SU-DHL-6 (cell line): ENCODE results near the gene ATP6V1B1.

Source experiments
- H2AFZ ChIP-seq: fragments of 200-600 bp; sonication (generic); 2 replicates; pipeline ENCODE4 v1.6.1; 2014; ENCODE audit warnings: low read depth, mild to moderate bottlenecking, moderate library complexity, mixed read lengths, antibody characterized with exemption, low read length; ENCODE audit not compliant: severe bottlenecking
- H3F3A ChIP-seq: fragments of 200-600 bp; shearing (Covaris generic); 2 replicates; pipeline ENCODE4 v1.6.0; 2016; ENCODE audit warnings: antibody characterized with exemption, mild to moderate bottlenecking; ENCODE audit not compliant: insufficient read depth
- H3K27ac ChIP-seq: fragments of 200-600 bp; sonication (generic); 2 replicates; pipeline ENCODE4 v1.5.1; 2016; ENCODE audit warnings: low read depth, mild to moderate bottlenecking, low read length, moderate library complexity, mixed read lengths
- H3K27me3 ChIP-seq: fragments of 200-600 bp; sonication (generic), shearing (Covaris generic); 2 replicates; pipeline ENCODE4 v1.6.0; 2014; ENCODE audit warnings: mild to moderate bottlenecking, low read length
- H3K36me3 ChIP-seq: fragments of 200-600 bp; sonication (generic); 2 replicates; pipeline ENCODE4 v1.6.1; 2014; ENCODE audit warnings: mild to moderate bottlenecking, low read length, mixed read lengths
- H3K4me2 ChIP-seq: fragments of 300-600, 200-600 bp; shearing (Covaris generic), sonication (generic); 2 replicates; pipeline ENCODE4 v1.6.0; 2014; ENCODE audit warnings: low read length, low read depth, mild to moderate bottlenecking; ENCODE audit not compliant: poor library complexity, severe bottlenecking
- H3K4me3 ChIP-seq: fragments of 200-600 bp; sonication (generic); 2 replicates; pipeline ENCODE4 v1.5.1; 2014; ENCODE audit warnings: antibody characterized with exemption, low read length, mild to moderate bottlenecking, mixed read lengths; ENCODE audit not compliant: insufficient read depth, poor library complexity, severe bottlenecking
- H3K79me2 ChIP-seq: fragments of 200-600 bp; sonication (generic); 2 replicates; pipeline ENCODE4 v1.6.1; 2014; ENCODE audit warnings: mild to moderate bottlenecking, low read length, moderate library complexity; ENCODE audit not compliant: insufficient read depth
- H3K9ac ChIP-seq: fragments of 200-600 bp; sonication (generic); 2 replicates; pipeline ENCODE4 v1.7.0; 2014; ENCODE audit warnings: mild to moderate bottlenecking, low read length
- H3K9me2 ChIP-seq: fragments of 200-600 bp; sonication (generic); replicated peaks from 2 replicates; pipeline ENCODE4 v1.6.1; 2014; ENCODE audit warnings: low read length; ENCODE audit not compliant: insufficient read depth
- H3K9me3 ChIP-seq: fragments of 200-600 bp; sonication (generic); 2 replicates; pipeline ENCODE4 v1.6.1; 2014; ENCODE audit warnings: low read length, mixed read lengths; ENCODE audit not compliant: insufficient read depth
- H4K20me1 ChIP-seq: fragments of 200-600 bp; sonication (generic); 2 replicates; pipeline ENCODE4 v1.6.1; 2014; ENCODE audit warnings: low read depth, mild to moderate bottlenecking, antibody characterized with exemption, low read length, moderate library complexity, mixed read lengths
- CTCF ChIP-seq: fragments of 200-600 bp; sonication (generic); IDR thresholded peaks from one replicate; pipeline ENCODE4 v1.5.1; 2017; ENCODE audit warnings: antibody characterized with exemption, mild to moderate bottlenecking, low read length, moderate library complexity; ENCODE audit not compliant: insufficient read depth, poor library complexity, severe bottlenecking
- EZH2phosphoT487 ChIP-seq: fragments of 200-600 bp; sonication (generic), shearing (Covaris generic); conservative IDR thresholded peaks from 2 replicates; pipeline ENCODE4 v1.6.1; 2018; ENCODE audit warnings: mild to moderate bottlenecking, antibody characterized with exemption, low read length, moderate library complexity, mixed read lengths

The ATP6V1B1 gene

DNA sequence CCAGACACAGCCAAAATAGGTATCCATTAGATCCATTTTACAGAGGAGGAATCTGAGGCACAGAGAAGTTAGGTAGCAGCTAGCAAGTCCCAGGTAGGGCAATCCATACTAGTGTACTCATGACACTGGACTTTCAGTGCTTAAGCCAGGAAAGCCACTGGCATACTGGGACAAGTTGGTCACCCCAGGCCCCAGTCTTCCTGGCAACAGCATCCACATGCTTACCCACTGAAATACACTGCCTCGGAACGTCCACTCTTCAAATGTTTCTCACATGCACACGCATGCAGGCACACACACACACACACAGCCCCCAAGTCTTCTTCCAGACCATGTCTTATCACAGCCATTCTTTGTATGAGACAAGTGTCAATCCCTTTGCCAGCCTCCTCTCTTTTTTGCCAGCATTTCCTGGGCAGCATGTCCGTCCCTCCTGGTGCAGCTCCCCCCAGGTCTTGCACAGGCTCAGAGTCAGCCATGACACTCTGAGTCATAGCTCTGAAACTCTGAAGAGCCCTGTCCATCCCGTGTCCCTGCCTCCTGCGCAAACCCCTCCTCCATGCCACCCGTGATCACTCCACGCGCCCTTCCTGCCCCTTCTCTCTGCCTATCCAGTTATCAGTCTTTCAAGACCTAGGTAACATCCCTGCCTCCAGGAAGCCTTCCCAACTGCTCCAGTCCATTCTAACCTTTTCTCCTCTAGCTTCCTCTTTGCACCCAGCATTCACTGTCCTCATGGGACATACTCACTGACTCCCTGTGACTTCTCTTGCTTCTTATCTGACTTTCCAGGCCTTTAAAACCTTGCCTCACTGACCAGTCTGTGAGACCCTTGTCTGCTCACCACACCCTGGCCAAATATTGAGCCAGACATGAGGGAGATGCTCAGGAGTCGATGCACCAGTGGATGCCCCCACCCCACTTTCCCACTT lies 69.8 kb downstream of the ATP6V1B1 start:
- no peak overlapping the region for H2AFZ ChIP-seq
- TF ChIP-seq EZH2phosphoT487 (no peak), CTCF (no peak)

GRCh38 chr2:71006323-71006722 lies 70.6 kb downstream of the ATP6V1B1 start:
- no peaks in the 10 kb centered on the region for H3K9me2 ChIP-seq
- no peak overlapping the region for H3K9ac ChIP-seq
- no peaks in the 10 kb centered on the region for H3K27me3 ChIP-seq
- no peaks in the 10 kb centered on the region for H3K79me2 ChIP-seq
- no peaks in the 10 kb centered on the region for H3F3A ChIP-seq
- no peaks in the 10 kb centered on the region for H3K9me3 ChIP-seq
- H2AFZ ChIP-seq: no peak overlapping the region
- no peak overlapping the region for H3K4me2 ChIP-seq
- TF ChIP-seq EZH2phosphoT487 (no peak), CTCF (no peak)
- H4K20me1 ChIP-seq: no peaks in the 10 kb centered on the region
- no peak overlapping the region for H3K27ac ChIP-seq
- no peak overlapping the region for H3K4me3 ChIP-seq
- no peaks in the 10 kb centered on the region for H3K36me3 ChIP-seq

More for the DNA sequence above, 69.8 kb downstream of the ATP6V1B1 start:
- H3K79me2 ChIP-seq: no peaks in the 10 kb centered on the region
- H3K27me3 ChIP-seq: no peaks in the 10 kb centered on the region
- H3K9ac ChIP-seq: no peak overlapping the region
- H3K27ac ChIP-seq: no peak overlapping the region
- H4K20me1 ChIP-seq: no peaks in the 10 kb centered on the region
- H3K4me3 ChIP-seq: no peak overlapping the region
- H3K36me3 ChIP-seq: no peaks in the 10 kb centered on the region
- H3K9me3 ChIP-seq: no peaks in the 10 kb centered on the region
- H3K9me2 ChIP-seq: no peaks in the 10 kb centered on the region
- no peak overlapping the region for H3K4me2 ChIP-seq
- H3F3A ChIP-seq: no peaks in the 10 kb centered on the region

DNA sequence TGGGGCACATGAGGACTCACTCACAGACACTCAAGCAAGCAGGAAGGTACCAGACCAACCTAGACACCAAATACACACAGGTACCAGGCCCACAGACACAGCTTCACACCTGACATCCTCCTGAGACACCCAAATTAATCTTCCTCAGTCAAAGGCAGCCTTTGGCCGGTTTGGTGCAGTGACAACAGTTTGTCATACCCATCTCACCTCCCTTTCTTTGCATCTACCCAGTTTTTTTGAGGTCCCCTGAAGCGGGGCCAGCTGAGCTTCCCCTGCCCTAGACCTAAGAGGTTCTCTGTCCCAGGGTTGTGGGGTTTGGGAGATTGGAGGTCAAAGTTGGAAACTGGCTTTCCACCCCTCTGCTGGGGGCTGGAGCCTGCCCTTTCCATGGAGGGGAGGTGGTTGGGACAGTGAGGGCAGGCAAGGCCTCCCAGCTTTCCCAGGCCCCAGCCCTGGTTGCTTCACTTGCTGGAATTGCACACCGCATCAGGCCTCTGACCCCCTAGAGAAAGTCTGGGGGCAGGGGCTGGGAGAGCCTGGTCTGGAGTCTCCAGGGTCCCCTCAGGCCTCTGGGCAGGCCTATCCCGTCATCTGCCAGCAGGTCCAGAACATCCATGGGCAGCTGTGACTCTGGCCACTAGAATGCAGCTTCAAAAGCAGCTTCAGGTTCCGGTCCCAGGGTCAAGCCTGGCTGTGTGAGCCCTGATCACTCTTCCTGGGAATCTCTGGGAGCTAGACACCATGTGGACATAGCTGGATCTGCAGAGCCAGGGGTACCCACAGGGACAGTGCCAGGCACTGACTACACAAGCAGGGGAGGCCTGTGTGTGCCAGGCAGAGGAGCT lies 71.5 kb downstream of the ATP6V1B1 start:
- Histone ChIP-seq H3K4me3 (no peak overlapping the region), H3K27ac (no peak overlapping the region), H3K9me2 (no peaks in the 10 kb centered on the region), H3K79me2 (no peaks in the 10 kb centered on the region), H3F3A (no peaks in the 10 kb centered on the region), H3K4me2 (no peak overlapping the region), H3K27me3 (no peaks in the 10 kb centered on the region), H3K9ac (no peak overlapping the region), H3K9me3 (no peaks in the 10 kb centered on the region), H3K36me3 (no peaks in the 10 kb centered on the region), H4K20me1 (no peaks in the 10 kb centered on the region), H2AFZ (no peak overlapping the region)
- TF ChIP-seq EZH2phosphoT487 (no peak), CTCF (no peak)
